ENCODE measurements around the gene COA3.

The COA3 gene

DNA sequence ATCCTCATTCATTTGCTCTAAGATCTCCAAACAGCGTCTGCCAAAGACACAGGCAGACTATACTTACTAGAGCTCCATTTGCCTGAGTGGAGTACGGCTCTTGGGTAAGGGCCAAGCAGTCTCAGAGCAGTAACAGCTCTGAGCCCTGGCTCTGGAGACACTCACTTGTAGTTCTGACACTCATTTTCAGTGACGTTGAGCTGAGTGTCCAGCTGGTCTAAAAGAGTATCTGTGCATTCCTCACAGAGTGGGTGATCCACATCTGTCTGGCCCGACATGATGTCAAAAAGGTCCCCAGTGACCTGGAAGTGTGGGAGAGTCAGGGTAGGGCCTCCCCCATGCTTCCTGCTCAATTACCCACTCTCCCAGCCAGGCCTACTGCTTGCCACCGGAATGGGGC lies 19.9 kb upstream of the COA3 start:
- DNase-seq (ENCODE audit: low spot score): no peak

DNA sequence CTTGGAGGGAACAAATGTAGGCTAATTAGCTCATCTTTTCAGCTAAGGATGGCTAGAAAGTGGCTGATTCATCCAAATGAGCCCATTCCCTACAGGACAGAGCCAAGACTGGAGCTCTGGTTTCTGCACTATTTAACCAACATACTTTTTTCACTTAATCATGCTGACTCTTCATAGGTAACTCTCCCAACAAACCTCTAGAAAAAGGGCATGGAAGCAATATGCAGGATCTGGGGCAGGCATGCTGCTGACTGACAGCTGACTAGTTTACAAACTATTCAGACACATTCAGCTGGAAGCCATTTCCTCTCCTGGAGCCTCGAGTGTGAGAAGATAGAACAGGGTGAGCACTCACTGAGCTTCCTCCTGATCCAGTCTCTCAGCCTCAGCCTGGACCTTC lies 19.4 kb upstream of the COA3 start:
- no peak for DNase-seq (ENCODE audit: low spot score)

DNA sequence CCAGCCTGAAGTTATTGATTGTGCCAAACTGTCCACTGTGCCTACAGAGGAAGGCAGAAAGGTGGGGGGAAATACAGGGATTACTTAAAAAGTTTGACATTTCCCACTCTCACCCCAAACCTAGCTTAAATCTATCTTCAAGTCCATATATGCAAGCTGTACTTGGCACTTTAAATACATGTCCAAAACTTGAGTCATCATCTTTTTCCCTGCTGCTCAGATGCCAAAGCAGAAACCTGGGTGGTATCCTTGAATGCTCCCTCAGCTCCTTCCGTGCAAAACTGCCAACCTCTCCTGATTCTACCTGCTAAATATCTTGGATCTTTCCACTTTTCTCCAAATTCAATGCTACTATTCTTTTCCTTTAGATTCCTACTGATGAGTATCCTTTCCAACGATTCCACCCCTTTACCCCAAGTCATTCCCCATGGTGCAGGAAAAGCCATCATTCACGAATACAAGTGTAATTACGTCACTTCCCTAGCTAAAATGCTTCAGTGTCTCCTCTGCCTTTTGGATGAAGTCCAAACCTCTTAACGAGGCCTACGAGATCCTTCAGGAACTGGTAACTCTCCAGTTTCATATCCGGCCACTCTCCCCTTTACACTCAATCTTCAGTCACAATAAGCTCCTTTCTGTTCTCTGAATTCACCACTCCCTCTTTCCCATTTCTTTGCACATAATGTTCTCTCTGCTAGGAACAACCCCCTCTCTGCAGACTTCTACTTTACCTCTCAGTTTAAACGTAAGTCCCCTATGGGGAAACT lies 16.3 kb upstream of the COA3 start:
- no peak for DNase-seq (ENCODE audit: low spot score)

DNA sequence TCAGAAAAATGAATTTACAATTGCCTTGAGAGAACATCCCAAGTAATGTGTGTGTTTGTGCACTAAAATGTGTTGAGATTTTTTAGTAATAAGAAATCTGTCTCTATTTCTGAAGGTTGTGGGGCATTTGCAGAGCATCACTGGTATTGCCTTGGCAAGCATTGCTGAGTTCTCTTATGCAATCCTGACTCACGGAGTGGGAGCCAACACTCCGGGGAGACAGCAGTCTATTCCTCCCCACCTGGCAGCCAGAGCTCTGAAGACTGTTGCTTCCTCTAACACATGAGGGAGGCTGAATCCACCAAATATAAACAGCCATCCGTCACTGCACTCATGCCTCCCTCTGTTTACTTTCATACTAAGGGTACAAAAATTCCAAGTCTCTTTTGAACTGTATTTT lies 10.7 kb upstream of the COA3 start:
- no peak for DNase-seq (ENCODE audit: low spot score)

DNA sequence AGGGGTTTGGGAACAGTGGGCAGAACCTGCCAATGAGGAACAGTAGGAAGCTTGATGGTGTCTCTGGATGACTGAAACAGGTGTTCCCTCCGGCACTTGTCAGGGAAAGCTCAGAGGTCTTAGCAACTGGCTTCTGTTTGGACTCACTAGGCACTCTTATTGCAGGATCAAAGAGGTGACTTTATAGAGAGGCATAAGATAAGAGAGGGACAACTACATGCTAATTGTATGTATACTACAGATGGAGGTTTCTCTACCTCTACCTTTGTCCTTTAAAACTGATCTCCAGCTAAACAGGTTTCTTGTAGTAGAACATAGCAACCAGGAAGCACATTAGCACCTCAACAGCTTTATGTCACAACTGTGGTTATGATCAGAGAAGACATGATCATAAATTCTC lies 7.7 kb upstream of the COA3 start:
- DNase-seq (ENCODE audit: low spot score): no peak

DNA sequence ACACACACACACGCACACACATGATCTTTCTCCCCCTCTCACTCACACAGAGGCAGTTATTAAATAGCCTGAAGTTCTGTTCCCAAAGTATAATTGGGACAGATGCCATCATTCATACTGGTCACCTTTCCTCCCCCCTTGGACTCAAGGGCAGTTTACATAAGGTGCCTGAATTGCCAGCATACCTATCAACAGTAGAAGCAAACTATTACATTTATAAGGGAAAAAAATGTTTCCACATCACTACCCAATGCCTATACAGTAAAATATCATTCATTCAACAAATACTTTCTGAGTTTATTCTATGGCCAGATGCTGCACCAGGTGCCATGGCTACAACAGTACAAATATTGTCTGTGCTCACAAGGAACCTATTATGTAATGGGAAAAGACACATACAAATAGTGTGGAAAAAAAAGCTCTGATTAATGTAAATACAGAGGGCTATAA lies 6.4 kb upstream of the COA3 start:
- no peak for DNase-seq (ENCODE audit: low spot score)

DNA sequence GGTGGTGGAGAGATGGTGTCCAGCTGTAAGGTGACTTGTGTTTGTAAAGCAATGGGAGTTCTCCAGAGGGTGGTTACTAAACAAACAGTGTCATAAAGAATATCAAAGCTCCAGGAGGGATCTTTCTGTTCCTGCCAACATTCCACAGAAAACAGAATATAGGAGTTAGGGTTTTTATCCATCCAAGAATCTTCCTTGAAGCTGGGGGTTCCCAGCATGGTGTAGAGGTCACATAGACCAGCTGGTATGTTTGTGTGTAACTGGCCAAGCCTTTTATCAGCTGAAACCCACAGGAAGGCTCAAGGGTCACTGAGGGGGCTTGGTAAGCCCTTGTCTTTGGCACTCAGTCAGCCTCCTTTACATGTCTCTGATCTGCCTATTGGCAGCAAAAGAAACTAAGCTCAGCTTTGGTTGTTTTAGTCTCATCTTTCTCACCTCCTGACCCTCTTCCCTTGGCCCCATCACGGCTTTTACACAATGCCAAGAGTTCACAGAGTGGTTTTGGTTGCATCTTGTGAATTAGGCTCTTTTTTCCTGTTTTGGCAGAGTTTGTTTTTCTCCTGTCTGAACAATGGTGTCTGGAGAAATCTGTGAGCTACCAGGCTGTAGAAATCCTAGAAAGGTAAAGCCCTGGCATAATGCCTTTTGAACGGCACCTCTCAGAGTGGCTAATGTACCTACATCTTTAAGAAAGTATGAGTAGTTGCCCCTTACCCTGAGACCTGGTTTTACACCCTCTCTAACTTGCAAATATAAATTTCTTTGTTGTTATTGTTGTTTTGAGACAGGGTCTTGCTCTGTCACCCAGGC lies 4.8 kb upstream of the COA3 start:
- peak; percentile 41 for DNase-seq (ENCODE audit: low spot score)

DNA sequence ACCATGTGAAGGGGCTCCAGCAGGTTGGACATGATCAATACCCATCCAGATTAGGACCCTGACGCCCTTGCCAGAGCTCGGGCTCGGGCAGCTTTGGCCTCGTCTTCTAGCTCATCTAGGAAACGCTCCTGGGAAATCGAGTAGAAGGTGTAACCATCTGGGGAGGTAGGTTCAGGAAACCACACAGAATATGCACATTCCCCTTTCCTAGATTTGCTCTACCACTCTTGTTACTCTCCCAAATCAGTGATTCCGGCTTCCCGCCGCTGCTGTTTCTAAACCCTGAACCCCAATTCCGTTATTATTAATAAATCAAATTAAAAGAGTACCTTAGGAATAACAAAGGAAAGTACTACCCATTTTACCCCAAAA lies 507 bp downstream of the COA3 start:
- no peak for DNase-seq (ENCODE audit: low spot score)

DNA sequence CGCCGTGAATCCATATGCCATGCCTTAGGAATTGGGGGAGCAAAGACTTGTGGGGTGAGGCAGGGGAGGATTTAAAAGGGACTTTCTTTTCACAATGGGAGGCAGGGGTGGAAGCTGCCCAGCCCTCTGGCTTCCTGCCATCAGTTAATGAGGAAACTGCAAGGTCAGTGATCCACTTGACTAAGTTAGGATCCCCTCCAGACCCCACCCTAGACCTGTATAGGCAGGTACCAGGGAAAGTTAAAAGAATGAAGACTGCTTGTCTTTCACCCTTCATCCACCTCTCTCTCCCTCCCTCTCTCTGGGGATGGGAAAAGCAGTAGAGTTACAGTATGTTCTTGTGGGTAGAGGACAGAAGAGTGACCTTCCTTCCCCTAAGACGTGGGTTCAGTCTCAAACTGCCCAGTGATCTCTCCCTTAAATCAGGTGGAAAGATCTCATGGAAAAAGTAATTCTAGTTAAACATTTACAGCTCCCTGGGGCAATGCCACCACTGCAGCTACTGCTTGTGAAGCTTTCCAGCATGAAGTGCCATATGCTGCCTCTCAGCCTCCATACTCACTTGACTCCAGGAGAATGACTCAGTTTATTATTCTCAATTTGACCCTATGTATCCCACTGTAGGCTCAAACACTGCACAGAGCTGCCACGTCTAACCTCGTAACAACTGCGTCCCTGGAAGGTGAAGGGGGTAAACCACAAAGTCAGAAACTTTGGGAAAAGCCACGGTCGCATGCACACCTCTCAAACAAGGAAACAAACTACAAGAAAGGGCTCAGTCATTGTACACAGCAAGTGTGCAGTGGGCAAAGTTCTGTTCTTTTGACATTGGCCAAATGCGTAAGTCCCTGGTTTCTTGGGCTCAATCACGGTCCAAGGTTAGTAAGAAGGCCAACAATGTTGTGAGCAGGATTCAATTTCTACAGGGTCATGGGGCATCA lies 1.2 kb downstream of the COA3 start:
- peak; percentile 77 for DNase-seq (ENCODE audit: low spot score)

DNA sequence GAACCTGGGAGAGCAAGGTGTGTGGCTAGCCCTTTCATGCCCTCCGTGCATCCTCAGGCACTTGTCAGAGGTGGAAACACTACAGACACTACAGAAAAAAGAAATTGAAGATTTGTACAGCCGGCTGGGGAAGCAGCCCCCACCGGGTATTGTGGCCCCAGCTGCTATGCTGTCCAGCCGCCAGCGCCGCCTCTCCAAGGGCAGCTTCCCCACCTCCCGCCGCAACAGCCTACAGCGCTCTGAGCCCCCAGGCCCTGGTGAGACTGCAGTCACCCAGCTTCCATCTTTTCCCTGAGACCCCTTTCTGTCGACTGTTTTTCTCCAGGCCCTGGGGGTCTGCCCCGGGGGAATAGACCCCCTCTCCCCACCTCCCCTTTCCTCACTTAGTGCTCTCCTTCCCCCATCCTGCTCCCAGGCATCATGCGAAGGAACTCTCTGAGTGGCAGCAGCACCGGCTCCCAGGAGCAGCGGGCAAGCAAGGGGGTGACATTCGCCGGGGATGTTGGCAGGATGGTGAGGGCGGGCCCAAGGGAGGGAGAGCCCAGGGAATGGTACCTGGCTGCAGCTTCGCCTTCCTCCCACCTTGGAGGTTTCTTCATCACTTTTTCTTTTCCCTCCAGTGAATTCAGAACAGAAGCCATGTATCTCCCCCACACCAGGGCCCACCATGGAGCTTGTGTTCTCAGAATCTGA lies 2.3 kb downstream of the COA3 start:
- DNase-seq (ENCODE audit: low spot score): no peak

DNA sequence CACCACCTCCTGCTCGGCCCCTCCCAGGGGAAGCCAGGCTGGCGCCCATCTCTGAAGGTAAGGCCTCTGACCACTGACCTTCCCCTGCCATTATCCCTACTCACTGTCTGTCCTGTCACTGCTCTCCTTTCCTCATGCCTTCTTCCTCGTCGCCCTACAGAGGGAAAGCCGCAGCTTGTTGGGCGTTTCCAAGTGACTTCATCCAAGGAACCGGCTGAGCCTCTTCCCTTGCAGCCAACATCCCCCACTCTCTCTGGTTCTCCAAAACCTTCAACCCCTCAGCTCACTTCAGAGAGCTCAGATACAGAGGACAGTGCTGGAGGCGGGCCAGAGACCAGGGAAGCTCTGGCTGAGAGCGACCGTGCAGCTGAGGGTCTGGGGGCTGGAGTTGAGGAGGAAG lies 3.0 kb downstream of the COA3 start:
- DNase-seq (ENCODE audit: low spot score): no peak

DNA sequence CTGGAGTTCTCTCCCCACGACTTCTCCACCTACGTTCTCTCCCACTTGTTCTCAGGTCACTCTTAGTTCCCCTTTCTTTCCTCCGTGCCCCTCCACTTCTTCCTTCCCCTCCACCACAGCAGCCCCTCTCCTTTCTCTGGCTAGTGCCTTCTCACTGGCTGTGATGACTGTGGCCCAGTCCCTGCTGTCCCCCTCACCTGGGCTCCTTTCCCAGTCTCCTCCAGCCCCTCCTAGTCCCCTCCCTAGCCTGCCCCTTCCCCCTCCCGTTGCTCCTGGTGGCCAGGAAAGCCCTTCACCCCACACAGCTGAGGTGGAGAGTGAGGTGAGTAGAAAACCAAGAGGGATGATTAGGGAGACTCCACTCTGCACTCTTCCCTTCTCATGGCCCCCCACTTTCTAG lies 3.4 kb downstream of the COA3 start:
- no peak for DNase-seq (ENCODE audit: low spot score)

DNA sequence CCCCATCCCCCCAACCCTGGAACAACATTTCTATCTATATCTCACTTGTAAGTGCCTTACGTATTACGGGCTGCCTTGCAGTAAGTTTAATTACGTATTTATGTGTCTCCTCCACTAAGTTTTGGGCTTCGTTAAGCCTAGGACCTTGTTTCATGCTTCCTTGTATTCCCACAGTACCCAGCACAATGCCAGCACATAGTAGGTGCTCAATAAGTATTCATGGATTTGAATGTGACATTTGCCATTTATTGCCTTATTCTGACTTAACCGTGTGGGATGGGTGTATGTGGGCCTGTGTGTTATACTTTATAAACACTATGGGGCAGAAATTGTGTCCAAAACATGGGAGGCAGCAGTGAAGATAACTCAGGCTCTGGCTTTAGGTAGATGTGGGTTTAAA lies 6.0 kb downstream of the COA3 start:
- DNase-seq (ENCODE audit: low spot score): no peak

DNA sequence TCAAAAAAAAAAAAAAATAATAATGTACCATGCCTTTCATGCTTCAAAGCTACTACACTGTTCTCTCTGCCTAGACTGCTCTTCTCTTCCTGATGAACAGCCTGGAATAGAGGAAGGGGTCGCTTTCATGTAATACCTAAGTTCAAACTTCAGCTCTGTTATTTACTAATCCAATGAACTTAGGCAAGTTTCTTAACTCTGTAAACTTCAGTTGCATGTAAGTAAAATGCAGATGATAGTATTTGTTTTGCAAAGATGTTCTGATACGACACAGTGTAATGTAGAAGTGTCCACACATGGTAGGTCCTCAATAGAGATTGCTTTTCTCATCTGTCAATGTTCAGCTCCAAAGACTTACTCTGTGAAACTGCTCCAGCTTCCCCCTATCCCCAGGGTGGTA lies 6.6 kb downstream of the COA3 start:
- no peak for DNase-seq (ENCODE audit: low spot score)

DNA sequence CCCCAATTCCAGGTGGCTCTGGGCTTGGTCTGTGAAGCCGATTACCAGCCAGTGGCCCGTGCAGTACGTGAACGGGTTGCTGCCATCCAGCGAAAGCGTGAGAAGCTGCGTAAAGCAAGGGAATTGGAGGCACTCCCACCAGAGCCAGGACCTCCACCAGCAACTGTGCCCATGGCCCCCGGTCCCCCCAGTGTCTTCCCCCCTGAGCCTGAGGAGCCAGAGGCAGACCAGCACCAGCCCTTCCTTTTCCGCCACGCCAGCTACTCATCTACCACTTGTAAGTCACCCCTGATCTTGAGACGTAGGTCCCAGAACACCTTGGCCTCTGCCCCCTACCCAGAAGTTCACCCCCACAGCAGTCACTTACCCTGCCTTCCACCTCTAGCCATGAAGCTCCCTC lies 11.2 kb downstream of the COA3 start:
- DNase-seq (ENCODE audit: low spot score): no peak

DNA sequence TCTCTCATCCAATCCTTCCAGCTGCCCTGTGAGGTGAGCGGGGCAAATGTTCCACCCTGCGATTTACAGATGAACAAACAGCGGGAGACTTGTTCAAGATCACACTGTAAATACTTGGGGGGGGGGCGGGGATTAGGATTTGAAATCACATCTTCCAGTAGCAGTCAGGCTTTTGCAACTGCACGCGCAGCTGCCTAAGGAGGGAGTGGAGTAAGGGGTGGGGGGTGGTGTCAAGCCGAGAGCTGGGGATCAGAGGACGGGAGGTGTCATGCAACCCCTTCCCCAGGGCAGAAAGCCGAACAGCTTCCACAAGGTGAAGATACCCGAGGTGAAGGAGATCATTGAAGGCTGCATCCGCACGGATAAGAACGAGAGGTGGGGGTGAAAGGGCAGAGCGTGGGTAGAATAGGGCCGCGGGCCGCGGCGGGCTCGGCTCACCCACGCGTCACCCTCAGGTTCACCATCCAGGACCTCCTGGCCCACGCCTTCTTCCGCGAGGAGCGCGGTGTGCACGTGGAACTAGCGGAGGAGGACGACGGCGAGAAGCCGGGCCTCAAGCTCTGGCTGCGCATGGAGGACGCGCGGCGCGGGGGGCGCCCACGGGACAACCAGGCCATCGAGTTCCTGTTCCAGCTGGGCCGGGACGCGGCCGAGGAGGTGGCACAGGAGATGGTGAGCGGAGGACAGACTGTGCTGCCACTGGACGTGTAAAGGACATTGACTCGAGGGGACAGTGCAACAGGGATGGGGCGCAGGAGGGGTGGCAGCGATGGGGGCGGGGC lies 13.5 kb downstream of the COA3 start:
- no peak for DNase-seq (ENCODE audit: low spot score)

DNA sequence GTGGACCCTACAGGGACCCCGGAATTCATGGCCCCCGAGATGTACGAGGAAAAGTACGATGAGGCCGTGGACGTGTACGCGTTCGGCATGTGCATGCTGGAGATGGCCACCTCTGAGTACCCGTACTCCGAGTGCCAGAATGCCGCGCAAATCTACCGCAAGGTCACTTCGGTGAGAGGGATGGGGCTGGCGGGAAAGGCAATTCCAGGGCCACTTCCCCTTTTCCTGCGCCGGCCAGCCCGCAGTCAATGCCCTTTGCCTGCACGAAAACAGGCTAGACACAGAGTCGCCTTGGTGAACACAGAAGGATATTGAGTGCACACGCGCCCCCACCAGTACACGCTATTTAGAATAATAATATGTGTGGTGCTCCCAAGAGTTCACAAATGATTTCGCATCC lies 14.1 kb downstream of the COA3 start:
- DNase-seq (ENCODE audit: low spot score): no peak

DNA sequence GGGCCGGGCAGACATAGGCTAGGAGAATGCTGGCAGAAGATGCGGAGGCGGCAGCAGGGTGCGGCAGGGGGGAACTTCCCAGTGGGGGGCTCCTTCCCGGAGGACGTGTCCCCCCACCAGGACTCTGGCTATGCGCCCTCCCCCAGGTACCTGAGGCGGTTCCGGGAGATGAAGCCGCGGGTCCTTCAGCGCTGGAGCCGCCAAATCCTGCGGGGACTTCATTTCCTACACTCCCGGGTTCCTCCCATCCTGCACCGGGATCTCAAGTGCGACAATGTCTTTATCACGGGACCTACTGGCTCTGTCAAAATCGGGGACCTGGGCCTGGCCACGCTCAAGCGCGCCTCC lies 14.7 kb downstream of the COA3 start:
- DNase-seq (ENCODE audit: low spot score): no peak

DNA sequence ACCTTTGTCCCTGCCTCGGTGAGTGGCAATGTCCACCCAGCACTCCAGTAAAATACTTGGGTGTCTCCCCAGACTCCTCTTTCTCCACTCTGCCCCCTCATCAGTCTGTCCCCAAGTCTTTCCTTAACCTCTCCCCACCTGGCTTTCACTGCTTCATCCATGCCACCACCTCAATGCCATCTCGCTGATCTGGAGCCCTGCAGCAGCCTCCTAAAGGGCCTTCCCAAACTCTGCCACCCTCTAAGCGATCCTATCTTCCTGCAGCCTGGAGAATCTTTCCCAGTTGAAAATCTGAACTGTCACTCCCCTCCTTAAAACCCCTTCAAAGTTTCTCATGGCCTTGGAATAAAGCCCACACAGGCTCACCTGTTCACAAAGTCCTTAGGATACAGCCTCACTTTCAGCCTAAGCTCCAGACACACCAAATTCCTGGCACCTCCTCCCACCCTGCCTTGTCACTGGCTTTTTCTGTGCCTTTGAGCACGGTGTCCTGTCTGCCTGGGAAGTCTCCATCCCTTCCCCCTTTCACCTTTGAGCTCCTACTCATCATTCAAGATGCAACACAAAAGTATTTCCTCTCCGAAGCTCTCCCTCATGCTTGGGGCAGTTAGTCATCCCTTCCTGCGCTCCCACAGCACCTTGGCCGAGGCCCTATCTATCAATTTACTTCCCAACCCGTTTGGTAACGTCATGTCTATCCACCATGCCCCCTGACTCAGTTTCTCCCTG lies 15.3 kb downstream of the COA3 start:
- no peak for DNase-seq (ENCODE audit: low spot score)
